CD14-positive monocyte (primary cell): Measurements from ENCODE around the gene UQCR10. TPM values are rescaled to one million over a fixed set of nuclear protein-coding genes. Genes with fewer than 3 reads are reported as not detected.

ENCODE experiments used
- DNase-seq, 3 donors: peaks; one replicate each; pipeline ENCODE4 v3.0.0-alpha.2; 2011 to 2022
- H2AFZ ChIP-seq: 2 replicates; pipeline ENCODE4 v1.6.0; 2012; ENCODE audit warnings: mild to moderate bottlenecking, low read depth, low read length, inconsistent platforms; ENCODE audit not compliant: insufficient read depth, poor library complexity, severe bottlenecking
- H3K27ac ChIP-seq, 2 donors: 1 replicate in 1 of 2; 2 replicates in 1 of 2; pipeline ENCODE4 v1.5.1; 2012 to 2013; ENCODE audit warnings: low read length in 2 of 2, control low read depth in 1 of 2, inconsistent platforms in 1 of 2, low read depth in 1 of 2, mild to moderate bottlenecking in 1 of 2
- H3K27me3 ChIP-seq, 2 donors: one replicate each; pipeline versions ENCODE4 v1.6.0 to v1.6.1; 2011 to 2013; ENCODE audit warnings: low read length in 2 of 2; ENCODE audit not compliant: control insufficient read depth in 2 of 2, insufficient read depth in 2 of 2
- H3K36me3 ChIP-seq, 2 donors: replicated peaks in 1 of 2; 1 replicate in 1 of 2; 2 replicates in 1 of 2; pipeline versions ENCODE4 v1.5.1 to v1.6.1; 2012 to 2013; ENCODE audit warnings: low read length in 2 of 2, control low read depth in 1 of 2, inconsistent platforms in 1 of 2, mild to moderate bottlenecking in 1 of 2; ENCODE audit not compliant: insufficient read depth in 2 of 2, control insufficient read depth in 1 of 2
- H3K4me1 ChIP-seq, 2 donors: 1 replicate in 1 of 2; 2 replicates in 1 of 2; pipeline versions ENCODE4 v1.5.1 to v1.6.1; 2012 to 2013; ENCODE audit warnings: low read length in 2 of 2, control low read depth in 1 of 2, inconsistent platforms in 1 of 2, mild to moderate bottlenecking in 1 of 2, moderate library complexity in 1 of 2; ENCODE audit not compliant: insufficient read depth in 2 of 2, control insufficient read depth in 1 of 2
- H3K4me2 ChIP-seq: replicated peaks from 2 replicates; pipeline ENCODE3; 2012; ENCODE audit warnings: low read length, moderate library complexity, mild to moderate bottlenecking; ENCODE audit not compliant: poor library complexity, severe bottlenecking; ENCODE audit errors: extremely low read depth
- H3K4me3 ChIP-seq, 3 experiments: fragments of 200-600 bp in 1 of 3; sonication (generic) in 1 of 3; replicated peaks in 1 of 3; 1 replicate in 2 of 3; 2 replicates in 1 of 3; pipeline ENCODE4 v1.5.1; 2011 to 2013; ENCODE audit warnings: low read length in 3 of 3, mild to moderate bottlenecking in 3 of 3, control low read depth in 2 of 3, low read depth in 2 of 3, inconsistent platforms in 1 of 3, moderate library complexity in 1 of 3
- H3K79me2 ChIP-seq: 2 replicates; pipeline ENCODE4 v1.6.0; 2012; ENCODE audit warnings: mild to moderate bottlenecking, control low read depth, inconsistent platforms, low read length, moderate library complexity; ENCODE audit not compliant: insufficient read depth
- H3K9ac ChIP-seq: 2 replicates; pipeline ENCODE4 v1.6.0; 2017; ENCODE audit warnings: low read length, mild to moderate bottlenecking; ENCODE audit not compliant: insufficient read depth, poor library complexity, severe bottlenecking
- H3K9me3 ChIP-seq, 2 donors: replicated peaks in 1 of 2; 1 replicate in 1 of 2; 2 replicates in 1 of 2; pipeline versions ENCODE4 v1.5.1 to v1.6.1; 2012 to 2013; ENCODE audit warnings: low read length in 2 of 2, control low read depth in 1 of 2; ENCODE audit not compliant: control insufficient read depth in 1 of 2, insufficient read depth in 1 of 2
- H4K20me1 ChIP-seq: 2 replicates; pipeline ENCODE4 v1.6.0; 2012; ENCODE audit warnings: mild to moderate bottlenecking, low read length, control low read depth, moderate library complexity; ENCODE audit not compliant: insufficient read depth
- H3K27ac Mint-ChIP-seq, 7 donors: one replicate each; pipeline ENCODE4 v1.8.0; 2020; ENCODE audit warnings: mild to moderate bottlenecking in 7 of 7, mixed read lengths in 7 of 7, moderate library complexity in 6 of 7, inconsistent platforms in 2 of 7
- H3K27me3 Mint-ChIP-seq, 3 donors: one replicate each; pipeline ENCODE4 v1.8.0; 2021 to 2022; ENCODE audit warnings: low read depth in 3 of 3, mild to moderate bottlenecking in 3 of 3, mixed read lengths in 3 of 3, moderate library complexity in 3 of 3, inconsistent platforms in 1 of 3
- H3K36me3 Mint-ChIP-seq, 2 donors: one replicate each; pipeline ENCODE4 v1.8.0; 2020; ENCODE audit warnings: mixed read lengths in 2 of 2, inconsistent platforms in 1 of 2, mild to moderate bottlenecking in 1 of 2
- H3K4me1 Mint-ChIP-seq: one replicate; pipeline ENCODE4 v1.8.0; 2020; ENCODE audit warnings: mild to moderate bottlenecking, mixed read lengths
- H3K4me3 Mint-ChIP-seq, 2 donors: one replicate each; pipeline ENCODE4 v1.8.0; 2020; ENCODE audit warnings: mild to moderate bottlenecking in 2 of 2, mixed read lengths in 2 of 2, moderate library complexity in 1 of 2
- H3K9me3 Mint-ChIP-seq, 7 donors: one replicate each; pipeline ENCODE4 v1.8.0; 2020 to 2022; ENCODE audit warnings: mixed read lengths in 7 of 7, mild to moderate bottlenecking in 6 of 7, moderate library complexity in 6 of 7, inconsistent platforms in 2 of 7
- CTCF ChIP-seq: fragments of 200-600 bp; IDR thresholded peaks from one replicate; pipeline ENCODE4 v1.8.0; 2022; ENCODE audit warnings: antibody characterized with exemption, mild to moderate bottlenecking
- WGBS: methylation state at CpG from one replicate; pipeline ENCODE4 v1.1.5; 2013; ENCODE audit warnings: missing lambda C conversion rate; ENCODE audit not compliant: insufficient coverage; 5-methylcytosine and 5-hydroxymethylcytosine counted together
- intact Hi-C, 2 donors: fragments of 100-400 bp; cut with micrococcal nuclease; formaldehyde crosslinking; loops; one replicate each; pipeline versions ENCODE4 v1.15.0 to v1.15.1; 2023
- polyA plus RNA-seq, 3 donors: library from polyadenylated mRNA; depleted of rRNA in 1 of 3; unstranded in 2 of 3; stranded (reverse) in 1 of 3; fragments of 300-500 nt in 2 of 3; fragments of >200 nt in 1 of 3; fragmentation: Illumina TruSeq in 2 of 3; gene quantifications; 1 replicate in 2 of 3; 2 replicates in 1 of 3; pipeline ENCODE4 v1.2.3, GENCODE V29; 2012 to 2021

Gene UQCR10
- polyA plus RNA-seq, 3 donors = 99.0 to 314 (median 287) TPM

DNA sequence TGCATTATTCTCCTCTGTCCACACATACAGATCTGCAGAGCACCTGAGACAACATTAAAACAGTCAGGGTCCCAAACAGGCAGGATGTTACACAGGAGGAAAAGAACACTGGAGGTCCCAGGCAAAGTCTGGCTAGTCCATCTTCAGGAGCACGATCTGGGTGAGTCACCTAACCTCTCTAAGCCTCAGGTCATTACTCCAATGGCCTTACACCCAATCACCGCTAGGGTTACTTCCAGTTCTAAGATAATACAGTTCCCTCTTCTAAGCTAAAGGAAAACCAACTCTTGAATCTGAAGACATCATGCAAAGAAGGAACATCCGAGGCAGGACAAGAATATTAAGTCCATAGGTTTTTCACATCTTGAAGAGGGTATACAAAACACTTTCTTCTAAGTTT is 46.4 kb downstream of the UQCR10 start:
- peak overlapping the region in 1 of 2 donors; percentile 31 for H3K27ac ChIP-seq
- peaks cover 84 to 93% of the 10 kb centered on the region in 2 donors for H3K36me3 ChIP-seq
- no peak overlapping the region for H3K4me3 ChIP-seq
- H3K36me3 Mint-ChIP-seq = peaks cover 83 to 92% of the 10 kb centered on the region in 2 donors
- no peak overlapping the region for H3K9ac ChIP-seq
- no peaks in the 10 kb centered on the region for H3K9me3 ChIP-seq
- H3K9me3 Mint-ChIP-seq = no peaks in the 10 kb centered on the region
- H4K20me1 ChIP-seq = no peaks in the 10 kb centered on the region
- H3K27me3 ChIP-seq = no peaks in the 10 kb centered on the region
- H3K4me1 Mint-ChIP-seq = no peaks in the 10 kb centered on the region
- no peaks in the 10 kb centered on the region for H3K27me3 Mint-ChIP-seq
- H3K27ac Mint-ChIP-seq = no peak overlapping the region
- intact Hi-C loops = no loop called here
- no peak overlapping the region for H3K4me2 ChIP-seq
- no peaks in the 10 kb centered on the region for H3K4me1 ChIP-seq
- no peak overlapping the region for H3K4me3 Mint-ChIP-seq
- no peaks in the 10 kb centered on the region for H3K79me2 ChIP-seq
- TF ChIP-seq CTCF = no peak
- no peak overlapping the region for H2AFZ ChIP-seq
- no peak for DNase-seq
- WGBS = 87% methylated on average over 2 of the region's 3 CpGs

GRCh38 chr22:29814003-29814402 is 46.8 kb downstream of the UQCR10 start:
- DNase-seq = no peak
- 97% methylated on average over 4 of the region's 5 CpGs for WGBS
- peak overlapping the region in 1 of 2 donors; percentile 31 for H3K27ac ChIP-seq
- Mint-ChIP-seq H3K36me3 (peaks cover 88 to 93% of the 10 kb centered on the region in 2 donors), H3K9me3 (no peaks in the 10 kb centered on the region), H3K4me1 (no peaks in the 10 kb centered on the region), H3K4me3 (no peak overlapping the region), H3K27ac (peak overlapping the region in 2 of 7 donors; percentile 32 to 37), H3K27me3 (no peaks in the 10 kb centered on the region)
- H3K4me1 ChIP-seq = no peaks in the 10 kb centered on the region
- H3K4me2 ChIP-seq = no peak overlapping the region
- no peaks in the 10 kb centered on the region for H3K27me3 ChIP-seq
- H4K20me1 ChIP-seq = no peaks in the 10 kb centered on the region
- H2AFZ ChIP-seq = no peak overlapping the region
- intact Hi-C loops = no loop called here
- H3K79me2 ChIP-seq = no peaks in the 10 kb centered on the region
- peaks cover 86 to 93% of the 10 kb centered on the region in 2 donors for H3K36me3 ChIP-seq
- no peak overlapping the region for H3K9ac ChIP-seq
- H3K4me3 ChIP-seq = no peak overlapping the region
- TF ChIP-seq CTCF = no peak
- H3K9me3 ChIP-seq = no peaks in the 10 kb centered on the region
